NAMALWA (cell line): ENCODE results near the gene KCNH2.

Experiments
- DNase-seq: peaks from one replicate; pipeline ENCODE4 v3.0.0-alpha.2; 2015; ENCODE audit warnings: low spot score

The KCNH2 gene

DNA sequence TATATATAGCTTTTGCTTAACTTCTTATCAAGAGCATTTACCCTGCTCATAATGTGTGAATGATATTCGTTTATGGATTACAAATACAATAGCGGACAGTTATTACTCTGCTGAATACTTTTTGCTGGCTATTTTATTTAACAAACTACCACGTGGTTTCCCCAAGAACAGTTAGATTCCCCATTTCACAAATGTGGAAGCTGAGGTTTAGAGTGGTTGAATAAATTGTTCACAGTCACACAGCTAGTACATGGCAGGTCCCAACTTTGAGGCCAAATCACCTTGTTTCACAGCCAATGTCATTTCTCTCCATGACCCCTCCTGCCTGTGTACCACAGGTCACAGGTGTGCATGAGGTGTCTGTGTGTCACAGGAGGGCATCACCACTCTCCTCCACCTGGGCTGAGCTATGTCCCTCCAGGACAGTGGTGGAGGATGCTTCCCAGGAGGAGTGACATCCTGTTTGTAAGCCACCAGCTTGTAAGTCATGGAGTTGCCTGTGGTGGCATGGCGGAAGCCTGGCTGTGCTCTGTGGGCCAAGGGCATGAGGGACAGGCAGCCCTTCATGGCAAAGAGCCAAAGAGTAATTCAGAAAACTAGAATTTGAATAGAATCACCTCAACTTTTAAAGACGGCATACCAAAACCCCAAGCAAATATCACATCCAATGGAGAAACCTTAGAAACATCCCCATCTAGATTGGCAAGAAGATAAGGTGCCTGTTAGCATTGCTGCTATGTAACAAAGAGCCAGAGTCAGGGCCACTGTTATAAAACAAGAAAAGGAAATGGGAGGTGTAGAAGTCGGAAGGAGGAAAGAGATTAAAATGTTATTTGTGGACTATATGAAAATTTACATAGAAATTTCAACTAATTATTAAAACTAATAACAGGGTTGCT is 73.9 kb downstream of the KCNH2 start:
- DNase-seq = no peak

DNA sequence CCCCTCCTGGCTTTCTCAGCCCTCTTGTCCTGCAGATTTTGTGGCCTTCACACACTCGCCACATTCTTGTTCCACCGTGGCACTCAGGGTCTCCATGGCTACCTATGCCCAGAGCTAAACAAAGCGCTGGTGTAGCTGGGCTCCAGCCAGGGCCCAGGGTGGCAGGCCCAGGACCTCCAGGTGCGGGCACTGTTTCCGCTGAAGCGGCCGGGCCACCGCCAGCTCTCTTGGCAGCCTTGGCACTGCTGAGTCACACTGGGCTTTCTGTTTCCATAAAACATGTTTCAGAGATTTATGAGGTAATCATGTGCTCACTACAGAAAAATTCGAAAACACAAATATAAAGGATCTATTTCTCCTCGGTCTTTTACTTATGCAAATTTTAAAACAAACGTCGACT is 74.5 kb downstream of the KCNH2 start:
- DNase-seq = no peak

DNA sequence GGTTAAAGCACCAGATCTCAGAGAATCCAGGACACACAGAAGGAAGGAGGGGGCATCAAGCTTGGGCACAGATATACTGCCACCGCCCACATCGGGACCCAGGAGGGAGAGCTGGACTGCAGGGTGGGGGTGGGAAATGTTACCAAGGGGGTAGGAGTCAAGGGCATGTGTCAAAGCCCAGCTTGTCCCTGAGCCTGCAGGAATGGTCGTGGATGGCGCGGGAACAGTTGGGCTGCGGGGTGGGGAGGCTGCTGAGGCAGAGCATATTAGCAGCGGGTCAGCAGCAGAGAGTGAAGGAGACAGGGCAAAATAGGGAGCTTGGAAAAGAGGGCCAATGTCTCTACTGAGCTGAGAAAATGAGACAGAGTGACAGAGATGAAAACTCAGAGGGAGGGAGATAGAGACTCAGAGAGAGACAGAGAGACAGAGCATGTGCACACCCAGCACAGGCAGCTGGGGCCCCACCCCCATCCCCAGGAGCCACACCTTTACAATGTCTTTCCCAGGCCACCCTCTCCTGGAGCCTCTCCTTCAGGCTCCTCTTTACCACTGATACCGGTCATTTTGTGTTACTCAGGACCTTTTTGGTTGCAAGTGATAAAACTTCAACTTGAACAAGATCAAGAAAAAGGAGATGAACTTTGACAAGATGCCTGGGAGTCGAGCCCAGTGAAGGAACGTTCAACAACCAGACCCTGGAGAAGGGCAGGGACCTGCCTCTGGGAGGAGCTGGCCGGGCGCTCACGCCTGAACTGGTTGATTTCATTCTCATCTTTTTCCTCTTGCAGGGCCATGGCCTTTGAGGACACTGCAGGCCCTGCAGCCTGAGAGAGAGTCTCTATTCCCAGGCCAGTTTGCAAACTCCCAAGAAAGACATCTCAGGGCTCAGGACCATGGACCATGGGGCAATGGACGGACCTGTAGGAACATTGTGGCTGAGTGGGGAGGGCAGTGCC is 75.8 kb downstream of the KCNH2 start:
- no peak for DNase-seq

DNA sequence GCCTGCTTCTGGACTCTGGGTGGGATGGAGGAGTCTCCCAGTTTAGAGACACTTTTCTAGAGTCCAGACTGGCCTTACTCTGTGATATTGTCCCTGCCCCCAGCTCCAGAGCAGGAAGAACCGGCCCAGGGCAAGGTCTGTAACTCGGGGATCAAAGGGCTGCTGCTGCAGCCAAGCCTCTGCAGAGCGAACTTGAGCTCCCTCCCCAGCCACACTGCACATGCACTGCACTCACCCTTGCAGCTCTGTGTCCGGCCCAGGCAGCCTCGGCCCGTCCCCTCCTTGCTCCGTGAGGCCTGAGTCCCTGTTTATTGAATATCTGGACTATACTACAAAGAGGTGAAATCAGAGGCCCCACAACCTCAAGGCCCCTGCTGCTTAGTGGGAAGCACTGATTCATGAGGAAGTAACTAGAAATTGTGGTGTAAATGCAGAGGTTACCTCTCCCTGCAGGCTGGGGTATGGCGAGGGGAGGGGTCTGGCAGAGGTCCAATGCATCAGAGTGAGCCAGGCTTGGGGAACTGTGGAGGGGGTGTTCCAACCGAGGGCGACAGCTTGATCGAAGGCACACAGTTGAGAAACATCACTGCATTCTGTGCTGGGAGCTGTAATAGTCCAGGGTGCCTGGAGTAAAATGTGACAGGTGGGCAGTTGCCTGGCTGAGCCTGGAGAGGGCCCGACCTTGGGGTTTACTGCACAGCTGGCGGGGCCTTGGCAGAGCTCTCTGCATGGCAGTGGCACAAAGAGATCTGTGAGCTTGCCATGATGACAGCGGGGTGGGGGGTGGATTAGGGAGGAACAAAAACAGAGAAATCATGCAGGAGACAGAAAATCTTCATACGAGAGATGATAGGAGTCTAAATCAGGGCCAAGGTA is 76.7 kb downstream of the KCNH2 start:
- DNase-seq = peak; percentile 25

DNA sequence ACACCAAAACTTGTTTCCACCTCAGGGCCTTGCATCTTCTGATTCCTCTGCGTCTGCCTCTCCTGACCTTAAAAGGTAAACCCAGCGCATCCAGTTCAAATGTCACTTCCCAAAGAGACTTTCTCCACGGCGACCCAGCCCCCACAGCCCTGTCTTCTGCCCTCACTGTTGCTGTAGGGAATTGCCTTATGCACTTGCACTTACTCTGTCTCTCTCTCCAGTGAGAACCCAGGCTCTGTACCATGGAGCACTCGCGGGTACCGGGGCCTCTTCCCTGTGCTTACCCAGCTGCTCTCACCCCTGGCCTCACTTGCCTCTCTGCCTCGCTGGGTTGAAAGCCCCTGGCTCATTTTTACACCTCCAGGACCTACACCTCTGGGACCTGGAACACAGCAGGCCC is 77.4 kb downstream of the KCNH2 start:
- DNase-seq = no peak

DNA sequence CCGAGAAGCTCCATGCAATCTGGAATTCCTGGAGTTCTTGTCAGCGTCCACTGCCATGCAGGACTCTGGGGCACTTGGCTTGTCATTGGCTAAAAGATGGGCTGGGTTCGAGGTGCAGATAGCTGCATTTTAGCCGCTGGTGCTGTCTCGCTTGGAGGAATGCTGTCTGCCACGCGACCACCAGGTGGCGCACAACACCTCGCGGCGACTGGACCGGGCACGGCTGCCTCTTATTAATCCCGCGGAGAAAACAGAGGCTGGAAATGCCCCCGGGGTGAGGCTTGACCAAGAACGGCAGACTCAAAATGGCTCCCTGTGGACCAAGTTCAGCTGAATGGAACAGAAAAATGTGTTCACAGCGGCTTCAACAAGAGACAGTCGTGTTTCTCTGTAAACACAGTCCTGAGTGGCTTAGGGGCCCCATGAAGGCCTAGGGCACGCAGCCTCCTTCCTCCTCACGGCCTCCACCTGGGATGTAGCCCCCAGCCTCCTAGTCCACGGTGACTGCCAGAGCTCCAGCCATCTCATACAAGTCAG is 79.6 kb downstream of the KCNH2 start:
- peak; percentile 88 for DNase-seq

DNA sequence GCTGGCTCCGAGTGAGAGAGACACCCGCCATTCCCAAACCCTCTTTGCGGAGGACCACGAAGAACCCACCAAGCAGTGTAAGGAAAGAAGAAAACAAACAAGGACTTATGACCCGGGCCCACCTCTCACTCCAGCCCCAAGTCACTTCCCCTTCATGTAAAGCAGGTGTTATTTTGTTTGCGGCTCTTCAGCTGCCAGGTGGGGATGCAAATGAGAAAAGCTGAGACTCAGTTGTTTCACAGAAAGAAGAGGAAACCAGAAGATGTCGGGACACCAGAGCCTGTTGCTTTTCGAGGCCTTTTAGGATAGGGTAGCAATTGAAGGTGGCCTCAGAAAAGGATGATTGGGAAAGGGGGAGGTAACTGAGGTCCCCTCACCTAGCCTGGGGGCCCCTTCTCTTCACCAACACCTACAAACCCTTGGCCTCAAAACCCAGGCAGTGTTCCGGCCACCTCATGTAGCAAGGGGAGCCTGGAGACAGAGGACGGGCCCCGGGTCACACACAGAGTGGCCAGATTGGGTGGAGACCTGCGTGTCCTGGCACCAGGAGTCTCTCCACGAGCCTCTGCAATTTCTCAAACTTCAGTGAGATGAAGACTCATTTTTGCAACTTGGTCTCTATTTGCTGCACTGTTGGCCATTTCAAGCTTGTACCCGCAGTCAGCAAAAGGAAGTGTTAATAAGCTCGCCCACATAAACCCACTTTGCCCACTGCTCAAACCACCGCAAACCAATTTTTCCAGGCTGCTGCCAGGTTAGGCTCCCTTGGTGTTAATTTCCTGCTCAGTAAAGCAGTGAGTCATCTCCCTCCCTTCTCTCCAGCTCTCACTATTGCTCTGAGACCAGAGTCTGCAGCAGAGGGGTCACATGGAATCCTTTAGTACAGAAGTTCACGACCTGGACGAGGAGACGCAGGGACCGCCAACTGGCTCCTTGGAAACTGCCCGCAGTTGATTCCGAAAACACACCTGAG is 80.3 kb downstream of the KCNH2 start:
- DNase-seq = peak; percentile 96

DNA sequence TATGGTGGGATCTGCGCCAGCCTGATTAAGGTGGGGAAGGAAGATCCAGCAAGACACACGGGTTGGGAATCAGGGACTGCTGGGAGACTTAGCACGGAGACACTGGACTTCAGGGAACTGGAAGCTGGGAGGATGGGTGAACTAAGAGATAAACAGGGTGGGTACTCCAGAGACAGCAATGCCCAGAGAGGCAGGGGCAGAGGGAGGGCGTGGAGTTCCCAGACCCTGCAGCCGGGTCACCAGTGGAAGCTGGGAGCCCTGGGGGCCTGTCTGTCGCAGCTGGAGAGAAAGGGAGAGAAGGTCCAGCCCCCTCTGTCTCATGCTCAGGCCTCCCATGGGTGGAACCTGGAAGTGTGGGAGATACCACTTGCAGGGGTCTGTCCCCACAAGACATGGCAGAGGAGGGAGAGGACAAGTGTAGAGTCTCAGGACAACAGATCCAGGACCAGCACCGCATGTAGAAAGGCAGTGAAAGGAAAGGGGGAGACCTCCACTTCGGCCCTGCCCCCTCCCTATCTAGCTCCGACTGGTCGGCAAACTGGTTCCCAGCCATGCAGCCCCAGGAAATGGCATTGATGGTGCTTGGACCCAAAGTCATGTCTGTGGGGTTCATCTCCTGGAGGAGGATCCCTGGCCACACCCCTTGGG is 81.4 kb downstream of the KCNH2 start:
- no peak for DNase-seq

DNA sequence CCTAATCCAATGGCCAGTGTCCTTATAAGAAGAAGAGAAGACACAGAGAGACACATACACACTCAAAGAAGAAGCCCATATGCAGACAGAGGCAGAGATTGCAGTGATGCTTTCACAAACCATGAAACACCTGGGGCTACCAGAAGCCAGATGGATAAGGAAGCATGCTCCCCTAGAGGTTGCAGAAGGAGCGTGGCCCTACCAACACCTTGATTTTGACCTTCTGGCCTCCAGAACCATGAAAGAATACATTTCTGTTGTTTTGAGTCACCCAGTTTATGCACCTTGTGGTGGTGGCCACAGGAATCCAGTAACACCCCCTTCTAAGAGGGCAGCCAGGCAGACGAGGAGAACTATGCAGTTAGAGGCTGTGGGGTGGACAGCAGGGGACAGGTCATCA is 82.3 kb downstream of the KCNH2 start:
- peak; percentile 51 for DNase-seq
